ENCODE data around the gene KCNQ1. TPM values are rescaled to one million over a fixed set of nuclear protein-coding genes. Genes with fewer than 3 reads are reported as not detected.
A peak's percentile ranks its signal among the peaks of the same experiment; 100 is the strongest.

KCNQ1 gene
- total and polyA plus RNA-seq, 2 donors = 6.3 to 9.1 TPM

GRCh38 chr11:2802389-2803185 is 357.8 kb downstream of the KCNQ1 start:
- 84% methylated on average over 18 of the region's 18 CpGs for WGBS
- Histone ChIP-seq H3K4me1 (ENCODE audit: insufficient read depth) (no peaks in the 10 kb centered on the region), H3K4me3 (ENCODE audit: low read depth, low read length) (no peak overlapping the region), H3K36me3 (ENCODE audit: insufficient read depth) (no peaks in the 10 kb centered on the region), H3K27ac (ENCODE audit: low read depth) (no peak overlapping the region)
- no peak for DNase-seq (ENCODE audit: extremely low spot score)

- 90% methylated on average over 20 of the region's 20 CpGs for WGBS
- no peak for DNase-seq (ENCODE audit: extremely low spot score)
- no peak overlapping the region for H3K4me3 ChIP-seq (ENCODE audit: low read depth, low read length)
- no peaks in the 10 kb centered on the region for H3K36me3 ChIP-seq (ENCODE audit: insufficient read depth)
- no peaks in the 10 kb centered on the region for H3K4me1 ChIP-seq (ENCODE audit: insufficient read depth)
- H3K27ac ChIP-seq (ENCODE audit: low read depth) = no peak overlapping the region
Observed at GRCh38 chr11:2803186-2804091, 358.6 kb downstream of the KCNQ1 start.

DNA sequence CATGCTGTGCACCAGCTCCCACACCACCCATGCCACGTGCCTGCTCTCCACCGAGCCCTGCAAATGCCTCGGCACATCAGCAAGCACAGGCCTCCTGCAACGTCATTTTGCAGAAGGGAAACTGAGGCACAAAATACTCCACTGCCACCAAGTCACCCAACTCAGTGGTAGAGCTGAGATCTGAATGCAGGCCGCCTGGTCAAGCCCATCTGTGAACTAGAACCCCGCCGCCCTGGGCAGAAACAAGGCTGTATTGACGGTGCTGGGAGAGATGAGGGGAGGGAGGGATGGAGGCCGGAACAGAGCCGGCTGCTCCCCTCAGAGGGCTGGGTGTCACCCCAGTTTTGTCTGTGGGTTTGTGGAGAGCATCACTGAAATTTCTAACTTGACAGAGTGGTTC is 359.4 kb downstream of the KCNQ1 start:
- H3K4me3 ChIP-seq (ENCODE audit: low read depth, low read length) = no peak overlapping the region
- WGBS = 94% methylated on average over 10 of the region's 10 CpGs
- no peaks in the 10 kb centered on the region for H3K4me1 ChIP-seq (ENCODE audit: insufficient read depth)
- DNase-seq (ENCODE audit: extremely low spot score) = no peak
- no peak overlapping the region for H3K27ac ChIP-seq (ENCODE audit: low read depth)
- H3K36me3 ChIP-seq (ENCODE audit: insufficient read depth) = no peaks in the 10 kb centered on the region

DNA sequence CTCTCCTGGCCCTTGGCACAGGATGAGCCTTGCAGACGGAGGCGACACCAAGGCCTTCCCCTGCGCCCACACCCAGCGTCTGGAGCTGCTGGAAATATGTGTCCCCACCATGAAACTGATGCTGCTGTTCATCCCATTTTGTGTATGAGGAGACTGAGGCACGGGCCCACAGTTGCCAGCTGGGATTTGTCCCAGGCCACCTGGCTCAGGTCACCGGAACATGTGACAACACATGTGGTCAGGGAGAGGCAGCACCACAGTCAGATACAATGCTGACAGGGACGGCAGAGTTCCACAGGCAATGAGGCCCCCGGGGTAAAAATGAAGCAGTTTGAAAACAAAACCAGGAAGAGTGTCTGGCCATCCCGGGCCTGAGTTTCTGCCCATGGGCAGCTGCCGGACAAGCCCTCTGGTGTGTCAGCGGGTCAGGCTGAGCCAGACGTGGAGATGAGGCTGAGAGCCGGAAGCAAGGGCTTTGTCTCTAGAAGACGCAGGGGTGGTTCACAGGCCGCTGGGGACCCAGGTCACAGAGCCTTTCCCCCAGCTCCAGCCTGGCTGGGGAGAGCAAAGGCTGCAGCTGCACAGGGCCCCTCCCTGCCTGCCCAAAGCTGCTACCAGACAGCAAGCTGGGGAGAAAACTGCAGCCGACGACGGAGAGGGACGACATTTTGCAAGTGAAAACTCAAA is 360.0 kb downstream of the KCNQ1 start:
- Histone ChIP-seq H3K4me3 (ENCODE audit: low read depth, low read length) (no peak overlapping the region), H3K36me3 (ENCODE audit: insufficient read depth) (no peaks in the 10 kb centered on the region), H3K4me1 (ENCODE audit: insufficient read depth) (no peaks in the 10 kb centered on the region), H3K27ac (ENCODE audit: low read depth) (no peak overlapping the region)
- no peak for DNase-seq (ENCODE audit: extremely low spot score)
- WGBS = 83% methylated on average over 19 of the region's 19 CpGs

GRCh38 chr11:2805388-2806056 is 360.7 kb downstream of the KCNQ1 start:
- no peaks in the 10 kb centered on the region for H3K36me3 ChIP-seq (ENCODE audit: insufficient read depth)
- no peak overlapping the region for H3K27ac ChIP-seq (ENCODE audit: low read depth)
- no peaks in the 10 kb centered on the region for H3K4me1 ChIP-seq (ENCODE audit: insufficient read depth)
- H3K4me3 ChIP-seq (ENCODE audit: low read depth, low read length) = no peak overlapping the region
- 81% methylated on average over 20 of the region's 20 CpGs for WGBS
- no peak for DNase-seq (ENCODE audit: extremely low spot score)

DNA sequence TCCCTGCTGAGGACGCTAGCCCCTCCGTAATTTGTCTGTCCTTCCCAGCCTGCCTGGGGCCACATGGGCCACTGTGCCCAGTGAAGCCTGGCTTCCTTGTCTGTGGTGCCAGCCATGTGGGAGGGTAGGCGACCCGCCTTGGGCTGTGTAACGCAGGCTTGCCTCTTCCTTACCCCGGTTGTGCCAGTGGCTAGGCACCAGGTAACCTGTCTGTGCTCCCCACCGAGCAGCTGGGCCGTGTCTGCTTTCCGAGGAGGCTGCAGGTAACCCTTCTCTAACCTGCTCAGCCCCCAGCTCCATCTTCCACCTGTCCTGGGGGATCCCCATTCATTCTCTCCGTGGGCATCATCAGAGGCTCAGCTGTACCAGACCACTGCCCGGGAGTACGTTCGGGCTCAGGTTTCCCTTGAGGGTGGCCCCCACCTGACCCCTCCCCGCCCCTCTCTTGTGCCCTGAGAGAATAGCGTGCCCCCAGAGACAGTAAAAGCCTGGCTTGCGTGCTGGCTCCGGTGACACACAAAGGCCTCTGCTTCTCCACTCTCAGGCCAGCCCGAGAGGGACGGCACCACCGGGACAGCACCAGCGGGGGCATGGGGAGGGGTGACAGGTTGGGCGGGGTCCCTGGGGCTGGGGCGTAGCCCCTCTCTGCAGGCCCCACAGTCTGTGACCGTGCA is 361.7 kb downstream of the KCNQ1 start:
- no peak overlapping the region for H3K4me3 ChIP-seq (ENCODE audit: low read depth, low read length)
- DNase-seq (ENCODE audit: extremely low spot score) = no peak
- H3K4me1 ChIP-seq (ENCODE audit: insufficient read depth) = no peaks in the 10 kb centered on the region
- H3K27ac ChIP-seq (ENCODE audit: low read depth) = peak overlapping the region; percentile 11
- no peaks in the 10 kb centered on the region for H3K36me3 ChIP-seq (ENCODE audit: insufficient read depth)
- 83% methylated on average over 24 of the region's 24 CpGs for WGBS

- H3K4me3 ChIP-seq (ENCODE audit: low read depth, low read length) = no peak overlapping the region
- WGBS = 25% methylated on average over 39 of the region's 39 CpGs
- H3K4me1 ChIP-seq (ENCODE audit: insufficient read depth) = no peaks in the 10 kb centered on the region
- DNase-seq (ENCODE audit: extremely low spot score) = peak; percentile 78
- H3K36me3 ChIP-seq (ENCODE audit: insufficient read depth) = no peaks in the 10 kb centered on the region
- peak overlapping the region; percentile 11 for H3K27ac ChIP-seq (ENCODE audit: low read depth)
Observed at GRCh38 chr11:2807025-2807681, 362.3 kb downstream of the KCNQ1 start.

GRCh38 chr11:2807801-2808241 is 363.0 kb downstream of the KCNQ1 start:
- no peaks in the 10 kb centered on the region for H3K36me3 ChIP-seq (ENCODE audit: insufficient read depth)
- WGBS = 76% methylated on average over 11 of the region's 11 CpGs
- peaks cover 2% of the 10 kb centered on the region for H3K4me1 ChIP-seq (ENCODE audit: insufficient read depth)
- peak overlapping the region; percentile 83 for H3K27ac ChIP-seq (ENCODE audit: low read depth)
- H3K4me3 ChIP-seq (ENCODE audit: low read depth, low read length) = no peak overlapping the region
- DNase-seq (ENCODE audit: extremely low spot score) = no peak

DNA sequence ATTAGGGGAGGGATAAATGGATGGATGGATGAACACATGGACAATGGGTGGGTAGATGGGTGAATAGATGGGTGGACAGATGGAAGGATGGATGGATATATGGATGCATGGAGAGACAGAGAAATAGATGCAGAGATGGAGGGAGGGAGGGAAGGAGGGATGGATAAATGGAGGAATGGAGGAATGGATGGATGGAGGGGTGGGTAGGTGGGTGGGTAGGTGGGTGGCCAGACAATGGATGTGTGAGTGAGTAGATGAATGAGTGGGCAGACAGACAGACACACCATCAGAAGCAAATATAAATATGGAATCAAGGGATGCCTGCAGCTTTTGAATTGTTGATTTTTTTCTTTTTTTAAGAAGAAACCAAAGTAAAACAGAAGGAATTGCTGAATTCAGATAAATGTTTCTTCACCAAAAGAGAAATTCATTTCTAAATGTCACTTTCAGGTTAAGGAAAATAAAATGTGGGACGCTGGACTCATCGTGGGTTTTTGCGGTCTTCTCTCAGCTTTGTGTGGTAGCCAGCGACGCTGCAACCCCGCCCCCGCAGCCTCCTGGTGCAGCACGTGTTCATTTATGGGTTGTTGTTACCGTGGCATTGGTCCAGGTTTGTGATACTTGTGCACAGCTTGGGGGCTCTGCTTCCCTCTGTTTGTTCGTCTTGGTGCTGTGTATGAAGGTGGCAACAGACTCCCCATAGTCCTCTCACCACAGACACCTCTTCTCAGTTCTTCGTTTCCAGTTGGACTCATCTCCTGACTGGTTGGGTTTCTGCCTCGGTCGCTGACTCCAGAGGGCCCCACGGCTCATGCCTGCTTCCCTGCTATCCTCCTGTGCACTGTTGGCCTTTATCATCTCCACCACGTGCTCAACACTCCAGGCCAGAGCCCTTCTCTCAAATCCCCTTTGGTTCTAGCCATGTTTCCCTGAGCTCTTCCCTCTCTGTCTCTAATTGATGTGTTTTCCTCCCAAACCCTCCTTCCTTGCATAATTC is 364.3 kb downstream of the KCNQ1 start:
- Histone ChIP-seq H3K36me3 (ENCODE audit: insufficient read depth) (no peaks in the 10 kb centered on the region), H3K4me3 (ENCODE audit: low read depth, low read length) (no peak overlapping the region), H3K4me1 (ENCODE audit: insufficient read depth) (peaks cover 2% of the 10 kb centered on the region), H3K27ac (ENCODE audit: low read depth) (no peak overlapping the region)
- DNase-seq (ENCODE audit: extremely low spot score) = no peak
- WGBS = 85% methylated on average over 15 of the region's 15 CpGs

GRCh38 chr11:2809854-2810253 is 365.0 kb downstream of the KCNQ1 start:
- H3K4me1 ChIP-seq (ENCODE audit: insufficient read depth) = peaks cover 2% of the 10 kb centered on the region
- 91% methylated on average over 1 of the region's 1 CpG for WGBS
- H3K27ac ChIP-seq (ENCODE audit: low read depth) = no peak overlapping the region
- no peaks in the 10 kb centered on the region for H3K36me3 ChIP-seq (ENCODE audit: insufficient read depth)
- H3K4me3 ChIP-seq (ENCODE audit: low read depth, low read length) = no peak overlapping the region
- DNase-seq (ENCODE audit: extremely low spot score) = no peak

DNA sequence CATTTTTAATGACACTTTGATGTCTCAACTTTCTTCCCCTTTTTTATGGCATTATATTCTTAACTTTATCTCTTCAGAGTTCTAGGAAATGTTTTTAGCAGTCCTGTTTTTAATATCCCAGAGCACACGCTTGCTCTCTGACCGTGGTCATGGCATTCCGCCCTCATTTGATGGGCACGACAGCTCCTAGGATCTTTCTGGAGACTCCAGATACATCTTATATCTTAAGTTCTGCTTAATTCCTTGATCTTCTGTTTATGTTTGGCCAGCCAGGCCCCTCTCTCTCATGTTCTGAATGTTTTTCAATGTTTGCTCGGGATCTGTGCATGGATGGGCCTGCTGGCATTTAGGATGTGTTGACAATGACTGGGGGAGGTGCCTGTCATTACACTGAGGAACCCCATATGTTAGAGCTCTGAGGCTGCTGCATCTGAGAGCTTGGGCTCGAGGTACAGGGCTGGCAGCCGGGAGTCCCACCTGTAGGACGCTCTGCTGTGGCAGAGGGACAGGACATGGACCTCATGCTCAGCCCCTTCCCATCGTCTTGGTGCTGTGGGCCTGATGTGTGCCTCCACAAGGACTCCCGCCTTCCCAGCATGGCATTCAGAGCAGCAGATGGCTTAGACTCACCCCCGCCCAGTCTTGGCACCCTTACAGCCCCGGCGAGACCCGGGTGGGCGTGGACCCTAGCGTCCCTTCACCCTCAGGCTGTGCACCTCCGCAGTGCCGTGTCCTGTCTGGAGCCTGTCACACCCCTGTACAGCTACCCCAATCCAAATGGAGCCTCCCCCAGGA is 365.8 kb downstream of the KCNQ1 start:
- 46% methylated on average over 18 of the region's 18 CpGs for WGBS
- H3K36me3 ChIP-seq (ENCODE audit: insufficient read depth) = no peaks in the 10 kb centered on the region
- peak overlapping the region; percentile 64 for H3K27ac ChIP-seq (ENCODE audit: low read depth)
- DNase-seq (ENCODE audit: extremely low spot score) = no peak
- peaks cover 2% of the 10 kb centered on the region for H3K4me1 ChIP-seq (ENCODE audit: insufficient read depth)
- no peak overlapping the region for H3K4me3 ChIP-seq (ENCODE audit: low read depth, low read length)

Measured in urinary bladder (tissue), 4 donors.